HEK293 (cell line): ENCODE results near the gene NR1H2.
A peak's percentile ranks its signal among the peaks of the same experiment; 100 is the strongest.

Source experiments
- FEZF1 ChIP-seq: fragments of 450-650 bp; formaldehyde crosslinking; IDR thresholded peaks from 2 replicates; pipeline ENCODE4 v1.5.1; 2016; ENCODE audit warnings: missing biosample characterization, missing genetic modification characterization
- HOXD13 ChIP-seq: sonication (generic); formaldehyde crosslinking; IDR thresholded peaks from 2 replicates; pipeline ENCODE4 v1.8.0; 2022; ENCODE audit warnings: missing genetic modification reagents, borderline replicate concordance
- KLF16 ChIP-seq: fragments of 450-650 bp; formaldehyde crosslinking; IDR thresholded peaks from 2 replicates; pipeline ENCODE4 v1.5.1; 2017; ENCODE audit warnings: missing biosample characterization, missing genetic modification characterization
- KLF7 ChIP-seq: fragments of 450-650 bp; formaldehyde crosslinking; IDR thresholded peaks from 2 replicates; pipeline ENCODE4 v1.5.1; 2016; ENCODE audit warnings: missing biosample characterization, missing genetic modification characterization, borderline replicate concordance
- PATZ1 ChIP-seq: fragments of 450-650 bp; formaldehyde crosslinking; IDR thresholded peaks from 2 replicates; pipeline ENCODE4 v1.5.1; 2016; ENCODE audit warnings: missing biosample characterization, missing genetic modification characterization
- PRDM4 ChIP-seq: fragments of 450-650 bp; formaldehyde crosslinking; IDR thresholded peaks from 2 replicates; pipeline ENCODE4 v1.5.1; 2017; ENCODE audit warnings: missing biosample characterization, missing genetic modification characterization
- SETDB1 ChIP-seq: IDR thresholded peaks from one replicate; pipeline ENCODE4 v1.6.1; 2017; ENCODE audit warnings: mild to moderate bottlenecking, low read length, moderate library complexity, mixed read lengths; ENCODE audit not compliant: insufficient read length
- SP3 ChIP-seq: fragments of 450-650 bp; formaldehyde crosslinking; IDR thresholded peaks from 2 replicates; pipeline ENCODE4 v1.5.1; 2016; ENCODE audit warnings: missing biosample characterization, missing genetic modification characterization
- WT1 ChIP-seq: fragments of 450-650 bp; formaldehyde crosslinking; IDR thresholded peaks from 2 replicates; pipeline ENCODE4 v1.5.1; 2016; ENCODE audit warnings: missing biosample characterization, missing genetic modification characterization
- ZIC2 ChIP-seq: fragments of 450-650 bp; formaldehyde crosslinking; IDR thresholded peaks from 2 replicates; pipeline ENCODE4 v1.5.1; 2016; ENCODE audit warnings: missing biosample characterization, missing genetic modification characterization
- ZNF157 ChIP-seq: fragments of 450-650 bp; formaldehyde crosslinking; IDR thresholded peaks from 2 replicates; pipeline ENCODE4 v1.5.1; 2016; ENCODE audit warnings: missing biosample characterization, missing genetic modification characterization
- ZNF19 ChIP-seq: fragments of 450-650 bp; formaldehyde crosslinking; IDR thresholded peaks from 2 replicates; pipeline ENCODE4; 2016; ENCODE audit warnings: missing biosample characterization, missing genetic modification characterization, low read depth
- ZNF280C ChIP-seq: fragments of 450-650 bp; formaldehyde crosslinking; IDR thresholded peaks from 2 replicates; pipeline ENCODE4 v1.5.1; 2016; ENCODE audit warnings: missing biosample characterization, missing genetic modification characterization
- ZNF37A ChIP-seq: fragments of 450-650 bp; IDR thresholded peaks from 2 replicates; pipeline ENCODE4 v1.5.1; 2018; ENCODE audit warnings: missing biosample characterization, missing genetic modification characterization
- ZNF426 ChIP-seq: fragments of 450-650 bp; formaldehyde crosslinking; IDR thresholded peaks from 2 replicates; pipeline ENCODE4 v1.5.1; 2017; ENCODE audit warnings: missing biosample characterization, missing genetic modification characterization, mild to moderate bottlenecking, inconsistent platforms, moderate library complexity
- ZNF501 ChIP-seq: fragments of 450-650 bp; formaldehyde crosslinking; IDR thresholded peaks from 2 replicates; pipeline ENCODE4 v1.5.1; 2016; ENCODE audit warnings: missing biosample characterization, missing genetic modification characterization
- ZNF544 ChIP-seq: fragments of 450-650 bp; formaldehyde crosslinking; IDR thresholded peaks from 2 replicates; pipeline ENCODE4 v1.5.0; 2017; ENCODE audit warnings: missing biosample characterization, missing genetic modification characterization
- ZNF560 ChIP-seq: fragments of 450-650 bp; formaldehyde crosslinking; IDR thresholded peaks from 2 replicates; pipeline ENCODE4 v1.5.1; 2017; ENCODE audit warnings: missing biosample characterization, missing genetic modification characterization, borderline replicate concordance
- ZNF600 ChIP-seq: fragments of 450-650 bp; formaldehyde crosslinking; IDR thresholded peaks from 2 replicates; pipeline ENCODE4 v1.5.1; 2016; ENCODE audit warnings: missing biosample characterization, missing genetic modification characterization
- ZNF610 ChIP-seq: fragments of 450-650 bp; formaldehyde crosslinking; IDR thresholded peaks from 2 replicates; pipeline ENCODE4 v1.5.1; 2016; ENCODE audit warnings: missing biosample characterization, missing genetic modification characterization, borderline replicate concordance
- ZNF624 ChIP-seq: fragments of 450-650 bp; formaldehyde crosslinking; IDR thresholded peaks from 2 replicates; pipeline ENCODE4 v1.5.1; 2017; ENCODE audit warnings: missing biosample characterization, missing genetic modification characterization
- ZNF658 ChIP-seq: fragments of 450-650 bp; formaldehyde crosslinking; IDR thresholded peaks from 2 replicates; pipeline ENCODE4; 2016; ENCODE audit warnings: missing biosample characterization, missing genetic modification characterization
- ZNF785 ChIP-seq: fragments of 450-650 bp; formaldehyde crosslinking; IDR thresholded peaks from 2 replicates; pipeline ENCODE4 v1.5.1; 2016; ENCODE audit warnings: missing biosample characterization, missing genetic modification characterization
- ZNF830 ChIP-seq: fragments of 450-650 bp; IDR thresholded peaks from 2 replicates; pipeline ENCODE4 v1.5.0; 2018; ENCODE audit warnings: missing biosample characterization, missing genetic modification characterization, low read depth, mild to moderate bottlenecking, moderate library complexity
- ZSCAN18 ChIP-seq: fragments of 450-650 bp; formaldehyde crosslinking; IDR thresholded peaks from 2 replicates; pipeline ENCODE4 v1.5.1; 2016; ENCODE audit warnings: missing biosample characterization, missing genetic modification characterization
- ZSCAN4 ChIP-seq: fragments of 450-650 bp; formaldehyde crosslinking; IDR thresholded peaks from 2 replicates; pipeline ENCODE4 v1.5.1; 2017; ENCODE audit warnings: missing biosample characterization, missing genetic modification characterization
- TF ChIP-seq, protein P1 (sequence below): fragments of 450-650 bp; IDR thresholded peaks from 2 replicates; pipeline ENCODE4 v1.5.1; 2018; ENCODE audit warnings: missing biosample characterization, missing genetic modification characterization

NR1H2 gene

GRCh38 chr19:50432221-50433028 is 56.2 kb downstream of the NR1H2 start, which contains the start of gene MYBPC2 (continued):
- TF ChIP-seq ZSCAN18 (tag by site-specific recombination) (no peak), ZNF280C (tag by site-specific recombination) (no peak), ZNF624 (no peak), HOXD13 (CRISPR knock-in tag) (no peak), SETDB1 (no peak), ZNF658 (tag by site-specific recombination) (no peak), ZIC2 (peak; percentile 61; the same call in 1 of the 2 replicates), ZNF785 (tag by site-specific recombination) (no peak), PRDM4 (tag by site-specific recombination) (no peak), ZNF544 (tag by site-specific recombination) (no peak), ZNF600 (tag by site-specific recombination) (no peak), FEZF1 (tag by site-specific recombination) (no peak), ZNF426 (tag by site-specific recombination) (no peak), ZNF501 (tag by site-specific recombination) (no peak), ZNF560 (tag by site-specific recombination) (no peak), ZNF610 (tag by site-specific recombination) (no peak), ZNF19 (tag by site-specific recombination) (no peak), SP3 (tag by site-specific recombination) (no peak), WT1 (peak; percentile 65), ZNF157 (no peak), KLF7 (no peak), ZSCAN4 (no peak), KLF16 (peak; percentile 49; the same call in 1 of the 2 replicates), ZNF830 (tag by site-specific recombination) (no peak), PATZ1 (tag by site-specific recombination) (no peak; the same call in 1 of the 2 replicates), ZNF37A (tag by site-specific recombination) (no peak)
- TF ChIP-seq, protein P1, sequence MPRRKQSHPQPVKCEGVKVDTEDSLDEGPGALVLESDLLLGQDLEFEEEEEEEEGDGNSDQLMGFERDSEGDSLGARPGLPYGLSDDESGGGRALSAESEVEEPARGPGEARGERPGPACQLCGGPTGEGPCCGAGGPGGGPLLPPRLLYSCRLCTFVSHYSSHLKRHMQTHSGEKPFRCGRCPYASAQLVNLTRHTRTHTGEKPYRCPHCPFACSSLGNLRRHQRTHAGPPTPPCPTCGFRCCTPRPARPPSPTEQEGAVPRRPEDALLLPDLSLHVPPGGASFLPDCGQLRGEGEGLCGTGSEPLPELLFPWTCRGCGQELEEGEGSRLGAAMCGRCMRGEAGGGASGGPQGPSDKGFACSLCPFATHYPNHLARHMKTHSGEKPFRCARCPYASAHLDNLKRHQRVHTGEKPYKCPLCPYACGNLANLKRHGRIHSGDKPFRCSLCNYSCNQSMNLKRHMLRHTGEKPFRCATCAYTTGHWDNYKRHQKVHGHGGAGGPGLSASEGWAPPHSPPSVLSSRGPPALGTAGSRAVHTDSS (tag by site-specific recombination): no peak
- TF ChIP-seq, all 188 proteins: peak for 16
